K562 (cell line): ENCODE results near the gene RAD54L. TPM values are rescaled to one million over a fixed set of nuclear protein-coding genes. Genes with fewer than 3 reads are reported as not detected.

Source experiments
- ATAC-seq: fragments of 200-7000 bp; cut with Tn5 transposase; 3 replicates; pipeline ENCODE4 v1.9.1; 2020; ENCODE audit warnings: moderate library complexity
- BruUV-seq: library from RNA; stranded (reverse); fragments of 400-500 nt; replicated peaks from 2 replicates; lab custom pipeline; 2021; lab: Mats Ljungman, UMichigan
- CTCF ChIA-PET: fragments of 300-600 bp; formaldehyde crosslinking; extraction: SDS; loops from one replicate; lab custom pipeline; 2021; ENCODE audit warnings: low intra/inter-chr PET ratio; lab: Yijun Ruan, JAX
- POLR2A ChIA-PET: fragments of 300-600, 350-650 bp; sonication (Branson Sonifier 250); formaldehyde crosslinking; extraction: SDS; loops from one replicate; lab custom pipeline; 2021; ENCODE audit warnings: antibody characterized with exemption, inconsistent platforms; lab: Yijun Ruan, JAX
- DNase-seq, 4 experiments: peaks; one replicate each; pipeline versions ENCODE4 v3.0.0 to v3.0.0-alpha.2; 2011 to 2018; ENCODE audit warnings: low spot score in 3 of 4, mixed read lengths in 3 of 4; ENCODE audit errors: extremely low read depth in 1 of 4
- FAIRE-seq: peaks from 2 replicates; lab custom pipeline; 2011; peaks lifted over from hg19 to GRCh38; lab: Jason Lieb, UNC
- H2AFZ ChIP-seq: 2 replicates; pipeline ENCODE4 v1.6.0; 2011; ENCODE audit warnings: low read depth, low read length, control low read depth, inconsistent platforms
- H3K27ac ChIP-seq: fragments of 200-600 bp; 3 replicates; pipeline ENCODE4 v1.8.0; 2011; ENCODE audit warnings: low read depth, mild to moderate bottlenecking, control low read depth, inconsistent platforms, low read length, moderate library complexity, mixed read lengths; ENCODE audit errors: extremely low read depth
- H3K27me3 ChIP-seq, 2 experiments: fragments of 300-600 bp in 1 of 2; 2 replicates in 1 of 2; 3 replicates in 1 of 2; pipeline versions ENCODE4 v1.6.0 to v1.8.0; 2011; ENCODE audit warnings: inconsistent platforms in 2 of 2, low read length in 2 of 2, mild to moderate bottlenecking in 1 of 2, mixed read lengths in 1 of 2, moderate library complexity in 1 of 2; ENCODE audit not compliant: control insufficient read depth in 2 of 2, insufficient read depth in 2 of 2
- H3K36me3 ChIP-seq: fragments of 300-600 bp; 3 replicates; pipeline ENCODE4 v1.8.0; 2011; ENCODE audit warnings: mild to moderate bottlenecking, low read length, inconsistent platforms; ENCODE audit not compliant: control insufficient read depth, insufficient read depth
- H3K4me1 ChIP-seq, 2 experiments: fragments of 200-600 bp in 1 of 2; replicated peaks in 1 of 2; 2 replicates in 1 of 2; 3 replicates in 1 of 2; pipeline versions ENCODE4 v1.5.1 to v1.8.0; 2011; ENCODE audit warnings: inconsistent platforms in 2 of 2, low read length in 2 of 2, mild to moderate bottlenecking in 1 of 2, mixed read lengths in 1 of 2, moderate library complexity in 1 of 2; ENCODE audit not compliant: control insufficient read depth in 2 of 2, insufficient read depth in 2 of 2
- H3K4me2 ChIP-seq: 2 replicates; pipeline ENCODE4 v1.6.1; 2011; ENCODE audit warnings: low read length, control low read depth, inconsistent platforms, mixed read lengths; ENCODE audit not compliant: insufficient read depth
- H3K4me3 ChIP-seq: fragments of 200-600 bp; sonication (generic), shearing (Covaris generic); 2 replicates; pipeline ENCODE4 v1.5.1; 2016; ENCODE audit warnings: control low read depth, inconsistent platforms
- H3K79me2 ChIP-seq: fragments of 200-600 bp; 3 replicates; pipeline ENCODE4 v1.8.0; 2011; ENCODE audit warnings: low read length, inconsistent platforms; ENCODE audit not compliant: control insufficient read depth, insufficient read depth
- H3K9ac ChIP-seq, 2 experiments: 2 replicates each; pipeline versions ENCODE4 v1.6.0 to v1.6.1; 2011; ENCODE audit warnings: low read depth in 2 of 2, low read length in 2 of 2, control low read depth in 1 of 2, inconsistent platforms in 1 of 2, mild to moderate bottlenecking in 1 of 2, mixed read lengths in 1 of 2; ENCODE audit not compliant: insufficient read depth in 1 of 2
- H3K9me1 ChIP-seq: one replicate; pipeline ENCODE4 v1.6.0; 2011; ENCODE audit warnings: inconsistent platforms, mild to moderate bottlenecking, low read length, moderate library complexity; ENCODE audit not compliant: control insufficient read depth, insufficient read depth
- H3K9me3 ChIP-seq: replicated peaks from 2 replicates; pipeline ENCODE4 v1.5.1; 2011; ENCODE audit warnings: low read depth, low read length, inconsistent platforms; ENCODE audit not compliant: control insufficient read depth, insufficient read depth
- H4K20me1 ChIP-seq: replicated peaks from 2 replicates; pipeline ENCODE4 v1.6.1; 2011; ENCODE audit warnings: low read length, inconsistent platforms, mixed read lengths; ENCODE audit not compliant: control insufficient read depth, insufficient read depth
- CCAR2 ChIP-seq: fragments of 200-400 bp; formaldehyde crosslinking; IDR thresholded peaks from 2 replicates; pipeline ENCODE4 v1.6.1; 2017; ENCODE audit warnings: mild to moderate bottlenecking, low read depth, low read length
- DDX20 ChIP-seq: fragments of 450-650 bp; IDR thresholded peaks from 2 replicates; pipeline ENCODE4 v1.6.1; 2016; ENCODE audit warnings: missing genetic modification characterization, low read depth, mild to moderate bottlenecking, missing compliant biosample characterization, moderate library complexity
- NFE2 ChIP-seq: IDR thresholded peaks from 2 replicates; pipeline ENCODE4 v1.6.1; 2014; ENCODE audit warnings: antibody characterized with exemption, low read depth
- POLR2B ChIP-seq: fragments of 450-650 bp; IDR thresholded peaks from 2 replicates; pipeline ENCODE4 v1.6.1; 2018; ENCODE audit warnings: low read depth; ENCODE audit not compliant: partially characterized antibody
- POLR2H ChIP-seq: IDR thresholded peaks from 2 replicates; pipeline ENCODE4 v1.6.1; 2016; ENCODE audit warnings: missing genetic modification characterization, low read depth, mild to moderate bottlenecking, control low read depth, missing compliant biosample characterization, moderate library complexity
- ZNF316 ChIP-seq: fragments of 450-650 bp; IDR thresholded peaks from 2 replicates; pipeline ENCODE4 v1.6.1; 2016
- ZNF740 ChIP-seq, 3 experiments: fragments of 200-800 bp in 1 of 3; sonication (Bioruptor generic) in 1 of 3; sonication (generic) in 1 of 3; formaldehyde crosslinking in 1 of 3; IDR thresholded peaks; 2 replicates each; pipeline versions ENCODE4 v1.6.1 to v1.8.0; 2016 to 2022; ENCODE audit warnings: mild to moderate bottlenecking in 2 of 3, missing compliant biosample characterization in 2 of 3, missing genetic modification characterization in 2 of 3, missing genetic modification reagents in 1 of 3
- WGBS: fragments of 100-300 bp; shearing (Covaris generic); methylation state at CpG from one replicate; pipeline ENCODE4 v1.1.6; 2016; ENCODE audit warnings: low coverage, mixed read lengths; ENCODE audit not compliant: insufficient coverage; ENCODE audit errors: missing lambda C conversion rate; 5-methylcytosine and 5-hydroxymethylcytosine counted together
- in situ Hi-C: fragments of 300-500 bp; cut with MboI; formaldehyde crosslinking; loops from 4 replicates; pipeline ENCODE4 v1.15.0; 2018; ENCODE audit warnings: inconsistent platforms, mixed read lengths
- intact Hi-C: fragments of 100-400 bp; cut with micrococcal nuclease; formaldehyde crosslinking; loops from 2 replicates; pipeline ENCODE4 v1.14.2; 2022
- polyA plus RNA-seq, 8 experiments: library from polyadenylated mRNA; depleted of rRNA in 4 of 8; stranded (reverse) in 5 of 8; unstranded in 3 of 8; fragments of >200 nt; fragmentation: Nextera tagmentation in 2 of 8; fragmentation: Illumina TruSeq in 1 of 8; extraction: Ambion mirVana in 2 of 8; extraction: Trizol in 1 of 8; gene quantifications; 2 replicates each; pipeline versions ENCODE4 v1.2.1 to v1.2.3, GENCODE V29; 2011 to 2014; ENCODE audit warnings: inconsistent platforms in 1 of 8, missing spikeins in 1 of 8
- total RNA-seq, 7 experiments: library from RNA; depleted of rRNA in 6 of 7; stranded (reverse); fragments of >200 nt in 6 of 7; fragmentation: Illumina TruSeq in 2 of 7; extraction: Trizol in 2 of 7; gene quantifications; 2 replicates each; pipeline versions ENCODE4 v1.2.1 to v1.2.3, GENCODE V29; 2011 to 2021; ENCODE audit warnings: low replicate concordance in 1 of 7

Gene RAD54L
- total and polyA plus RNA-seq, 9 of the 15 experiments (the other 6 are each of a cell fraction or from before 2014, with no cell fraction given): 17.9 to 92.3 (median 37.5) TPM

GRCh38 chr1:46274225-46275029 lies 26.9 kb downstream of the RAD54L start:
- ATAC-seq: no peak
- no peak for TF ChIP-seq CCAR2
- TF ChIP-seq ZNF740 (CRISPR knock-in tag; IDR thresholded peaks at IDR 0.05): no peak
- 0 out of 4 replicates have a peak, but pooled peaks of 1 of the 2 experiments have one; percentile 22 for TF ChIP-seq ZNF740 (tag; IDR thresholded peaks at IDR 0.05)
- TF ChIP-seq NFE2: peak; percentile 35; the same call in 1 of the 2 replicates
- no peak for TF ChIP-seq DDX20 (tag)
- TF ChIP-seq POLR2B: peak; percentile 47
- TF ChIP-seq ZNF316: peak; percentile 21; the same call in 1 of the 2 replicates
- TF ChIP-seq POLR2H (tag): 0 out of 2 replicates have a peak, but pooled peaks have one; percentile 4
- no peak overlapping the region for H3K4me3 ChIP-seq
- DNase-seq: peak in 2 of 4 experiments; percentile 43 to 52
- CTCF ChIA-PET: no interaction called here
- peaks cover 11% of the 10 kb centered on the region for H3K9me1 ChIP-seq
- no peak overlapping the region for H3K9ac ChIP-seq
- no peak for FAIRE-seq
- POLR2A ChIA-PET: interaction anchor here (0.7 to 22.6 kb wide), 10 partner anchors 9 to 556 kb away, joined by 3 to 410 read pairs (median 6); partner anchors contain the start of genes LRRC41 and UQCRH
- peaks cover 8 to 10% of the 10 kb centered on the region in 2 experiments; a peak in 4 of 5 replicates for H3K4me1 ChIP-seq
- H3K27ac ChIP-seq: no peak overlapping the region
- 85% methylated on average over 6 of the region's 6 CpGs for WGBS
- H3K27me3 ChIP-seq: no peaks in the 10 kb centered on the region
- H3K36me3 ChIP-seq: peaks cover 97% of the 10 kb centered on the region
- no peaks in the 10 kb centered on the region for H3K79me2 ChIP-seq
- no peak overlapping the region for H2AFZ ChIP-seq
- BruUV-seq: no TSS peak
- in situ Hi-C loops: no loop called here
- H4K20me1 ChIP-seq: no peaks in the 10 kb centered on the region
- intact Hi-C loops: no loop called here
- no peak overlapping the region for H3K4me2 ChIP-seq
- no peaks in the 10 kb centered on the region for H3K9me3 ChIP-seq
